Keratinocyte (primary cell): ENCODE data around the gene DNAH12. TPM values are rescaled to one million over a fixed set of nuclear protein-coding genes. Genes with fewer than 3 reads are reported as not detected.
"Not testable (repeated sequence)": the region's sequence is repeated elsewhere in the genome, so short reads cannot be mapped to it uniquely, and the experiment has no call there.

Experiments
- DNase-seq: peaks from one replicate; pipeline ENCODE4 v3.0.0-alpha.2; 2011; ENCODE audit warnings: low read depth, missing footprints, low spot score
- FAIRE-seq: peaks from 2 replicates; lab custom pipeline; 2011; peaks lifted over from hg19 to GRCh38; lab: Jason Lieb, UNC
- H2AFZ ChIP-seq: 2 replicates; pipeline ENCODE4 v1.6.0; 2012; ENCODE audit warnings: low read length, control low read depth, inconsistent platforms; ENCODE audit not compliant: control insufficient read depth
- H3K27ac ChIP-seq: 2 replicates; pipeline ENCODE4 v1.5.1; 2011; ENCODE audit warnings: low read length; ENCODE audit not compliant: control insufficient read depth, insufficient read depth
- H3K27me3 ChIP-seq: 3 replicates; pipeline ENCODE4 v1.6.0; 2011; ENCODE audit warnings: low read length; ENCODE audit not compliant: control insufficient read depth, insufficient read depth; ENCODE audit errors: extremely low read depth
- H3K36me3 ChIP-seq, 2 experiments: 2 replicates in 1 of 2; 3 replicates in 1 of 2; pipeline ENCODE4 v1.5.1; 2011; ENCODE audit warnings: low read length in 2 of 2, mild to moderate bottlenecking in 1 of 2; ENCODE audit not compliant: control insufficient read depth in 2 of 2, insufficient read depth in 2 of 2; ENCODE audit errors: extremely low read depth in 1 of 2
- H3K4me1 ChIP-seq: 3 replicates; pipeline ENCODE4 v1.5.1; 2011; ENCODE audit warnings: low read length; ENCODE audit not compliant: control insufficient read depth, insufficient read depth; ENCODE audit errors: extremely low read depth
- H3K4me2 ChIP-seq: 3 replicates; pipeline ENCODE4 v1.6.0; 2011; ENCODE audit warnings: low read depth, low read length; ENCODE audit not compliant: control insufficient read depth, insufficient read depth; ENCODE audit errors: extremely low read depth
- H3K4me3 ChIP-seq, 3 experiments: fragments of 200-600 bp in 1 of 3; sonication (generic) in 1 of 3; 2 replicates in 2 of 3; 3 replicates in 1 of 3; pipeline ENCODE4 v1.5.1; 2011 to 2016; ENCODE audit warnings: low read length in 3 of 3, mild to moderate bottlenecking in 3 of 3, control low read depth in 2 of 3, inconsistent platforms in 1 of 3, low read depth in 1 of 3, mixed read lengths in 1 of 3, mixed run types in 1 of 3, moderate library complexity in 1 of 3; ENCODE audit not compliant: control insufficient read depth in 2 of 3, insufficient read depth in 2 of 3; ENCODE audit errors: extremely low read depth in 1 of 3
- H3K79me2 ChIP-seq: 2 replicates; pipeline ENCODE4 v1.6.0; 2012; ENCODE audit warnings: low read length; ENCODE audit not compliant: control insufficient read depth, insufficient read depth
- H3K9ac ChIP-seq: 3 replicates; pipeline ENCODE4 v1.6.0; 2011; ENCODE audit warnings: low read length; ENCODE audit not compliant: control insufficient read depth, insufficient read depth; ENCODE audit errors: extremely low read depth
- H3K9me1 ChIP-seq: 3 replicates; pipeline ENCODE4 v1.6.0; 2011; ENCODE audit warnings: low read length; ENCODE audit not compliant: control insufficient read depth, insufficient read depth; ENCODE audit errors: extremely low read depth
- H3K9me3 ChIP-seq: 2 replicates; pipeline ENCODE4 v1.5.1; 2012; ENCODE audit warnings: low read depth, low read length; ENCODE audit not compliant: control insufficient read depth
- H4K20me1 ChIP-seq: 3 replicates; pipeline ENCODE4 v1.6.0; 2011; ENCODE audit warnings: low read length; ENCODE audit not compliant: control insufficient read depth, insufficient read depth; ENCODE audit errors: extremely low read depth
- EZH2 ChIP-seq: IDR thresholded peaks from one replicate; pipeline ENCODE4 v1.6.1; 2012; ENCODE audit warnings: inconsistent platforms, mild to moderate bottlenecking, low read length, moderate library complexity
- dilution Hi-C: fragments of 300-500 bp; cut with MboI; formaldehyde crosslinking; loops from one replicate; pipeline ENCODE4 v1.7.0; 2020; ENCODE audit warnings: low sequenced_read_pairs; ENCODE audit not compliant: extremely low pct_ligation_motif_present
- polyA plus RNA-seq, 5 experiments: library from polyadenylated mRNA; depleted of rRNA in 3 of 5; stranded (reverse) in 3 of 5; stranded (forward) in 1 of 5; unstranded in 1 of 5; fragments of >200 nt; gene quantifications; 1 replicate in 1 of 5; 2 replicates in 3 of 5; 3 replicates in 1 of 5; pipeline versions ENCODE4 v1.2.1 to v1.2.3, GENCODE V29; 2011 to 2012; ENCODE audit warnings: missing spikeins in 2 of 5, low read depth in 1 of 5, low replicate concordance in 1 of 5
- TF ChIP-seq, protein P1 (sequence below), 3 experiments: IDR thresholded peaks in 1 of 3; conservative IDR thresholded peaks in 1 of 3; optimal IDR thresholded peaks in 1 of 3; 2 replicates in 2 of 3; 3 replicates in 1 of 3; pipeline versions ENCODE3 to v1.5.1; 2011; ENCODE audit warnings: low read length in 3 of 3, mild to moderate bottlenecking in 3 of 3, moderate library complexity in 2 of 3, control low read depth in 1 of 3, inconsistent platforms in 1 of 3; ENCODE audit not compliant: insufficient read depth in 2 of 3; ENCODE audit errors: extremely low read depth in 1 of 3

DNAH12 gene
- polyA plus RNA-seq, 1 donor (not counting 4 experiments of a cell fraction or from before 2014, with no cell fraction given), result not detected

DNA sequence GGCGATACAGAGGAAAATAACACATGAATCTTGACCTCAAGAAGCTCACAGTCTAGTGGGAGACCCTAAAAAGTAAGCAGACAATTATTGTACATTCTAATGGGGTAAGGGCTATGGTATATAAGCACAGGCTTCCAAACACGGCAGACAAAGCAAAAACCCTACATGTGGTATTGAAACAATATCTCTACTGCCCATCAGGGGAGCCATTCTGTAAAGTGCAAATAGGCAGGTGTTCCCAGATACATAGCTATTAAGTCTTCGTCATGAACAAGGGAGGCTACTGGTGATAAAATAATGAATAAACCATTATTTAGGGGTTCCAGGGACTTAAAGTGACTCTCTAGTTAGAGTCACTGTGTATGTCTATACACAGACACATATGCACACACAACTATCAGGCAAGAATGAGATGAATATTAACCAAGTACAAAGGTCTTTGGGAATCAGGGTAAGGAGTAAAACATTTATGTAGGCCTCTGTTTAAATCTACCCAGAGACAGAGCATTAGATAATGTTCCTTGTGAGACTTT is 213.0 kb downstream of the DNAH12 start:
- H3K9me3 ChIP-seq, result no peaks in the 10 kb centered on the region
- no peaks in the 10 kb centered on the region for H3K27me3 ChIP-seq
- H4K20me1 ChIP-seq, result no peaks in the 10 kb centered on the region
- H3K4me1 ChIP-seq, result no peaks in the 10 kb centered on the region
- TF ChIP-seq, protein P1, sequence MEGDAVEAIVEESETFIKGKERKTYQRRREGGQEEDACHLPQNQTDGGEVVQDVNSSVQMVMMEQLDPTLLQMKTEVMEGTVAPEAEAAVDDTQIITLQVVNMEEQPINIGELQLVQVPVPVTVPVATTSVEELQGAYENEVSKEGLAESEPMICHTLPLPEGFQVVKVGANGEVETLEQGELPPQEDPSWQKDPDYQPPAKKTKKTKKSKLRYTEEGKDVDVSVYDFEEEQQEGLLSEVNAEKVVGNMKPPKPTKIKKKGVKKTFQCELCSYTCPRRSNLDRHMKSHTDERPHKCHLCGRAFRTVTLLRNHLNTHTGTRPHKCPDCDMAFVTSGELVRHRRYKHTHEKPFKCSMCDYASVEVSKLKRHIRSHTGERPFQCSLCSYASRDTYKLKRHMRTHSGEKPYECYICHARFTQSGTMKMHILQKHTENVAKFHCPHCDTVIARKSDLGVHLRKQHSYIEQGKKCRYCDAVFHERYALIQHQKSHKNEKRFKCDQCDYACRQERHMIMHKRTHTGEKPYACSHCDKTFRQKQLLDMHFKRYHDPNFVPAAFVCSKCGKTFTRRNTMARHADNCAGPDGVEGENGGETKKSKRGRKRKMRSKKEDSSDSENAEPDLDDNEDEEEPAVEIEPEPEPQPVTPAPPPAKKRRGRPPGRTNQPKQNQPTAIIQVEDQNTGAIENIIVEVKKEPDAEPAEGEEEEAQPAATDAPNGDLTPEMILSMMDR (optimal IDR thresholded peaks at IDR 0.05 in 1 of 3, IDR thresholded peaks at IDR 0.05 in 1 of 3, conservative IDR thresholded peaks at IDR 0.05 in 1 of 3; ENCODE audit: extremely low read depth in 1 of 3, insufficient read depth in 2 of 3, low read length in 3 of 3), result no peak
- TF ChIP-seq EZH2, result no peak
- H3K4me3 ChIP-seq, result no peak overlapping the region
- FAIRE-seq (no peak), DNase-seq (no peak)
- no peaks in the 10 kb centered on the region for H3K36me3 ChIP-seq
- no peaks in the 10 kb centered on the region for H3K9me1 ChIP-seq
- H3K4me2 ChIP-seq, result no peak overlapping the region
- no peak overlapping the region for H3K9ac ChIP-seq
- no peak overlapping the region for H3K27ac ChIP-seq
- dilution Hi-C loops, result no loop called here
- no peak overlapping the region for H2AFZ ChIP-seq
- H3K79me2 ChIP-seq, result no peaks in the 10 kb centered on the region

DNA sequence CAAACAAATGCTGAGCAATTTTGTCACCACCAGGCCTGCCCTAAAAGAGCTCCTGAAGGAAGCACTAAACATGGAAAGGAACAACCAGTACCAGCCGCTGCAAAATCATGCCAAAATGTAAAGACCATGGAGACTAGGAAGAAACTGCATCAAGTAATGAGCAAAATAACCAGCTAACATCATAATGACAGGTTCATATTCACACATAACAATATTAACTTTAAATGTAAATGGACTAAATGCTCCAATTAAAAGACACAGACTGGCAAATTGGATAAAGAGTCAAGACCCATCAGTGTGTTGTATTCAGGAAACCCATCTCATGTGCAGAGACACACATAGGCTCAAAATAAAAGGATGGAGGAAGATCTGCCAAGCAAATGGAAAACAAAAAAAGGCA is 217.6 kb downstream of the DNAH12 start:
- H3K79me2 ChIP-seq, result not testable (repeated sequence)

DNA sequence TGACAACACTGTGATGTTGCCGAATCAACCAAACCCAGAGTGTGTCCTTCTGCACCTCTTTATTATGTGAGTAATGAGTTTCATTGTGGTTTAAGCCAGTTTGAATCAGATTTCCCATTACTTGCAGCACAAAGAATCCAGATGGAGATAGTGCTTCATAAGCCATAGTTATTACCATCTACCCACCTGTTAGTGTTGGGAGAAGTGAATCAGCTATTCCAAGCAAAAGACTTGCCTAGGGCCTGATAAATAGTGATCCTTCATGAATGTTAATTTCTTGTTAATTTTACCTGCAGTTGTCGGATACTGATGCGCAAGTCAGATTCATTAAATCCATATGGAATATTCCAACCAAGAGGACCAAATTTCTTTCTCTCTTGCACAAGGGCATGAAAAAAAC is 229.9 kb downstream of the DNAH12 start:
- Histone ChIP-seq H3K4me1 (no peaks in the 10 kb centered on the region), H2AFZ (no peak overlapping the region), H3K9me1 (no peaks in the 10 kb centered on the region), H3K79me2 (no peaks in the 10 kb centered on the region), H4K20me1 (no peaks in the 10 kb centered on the region), H3K9ac (no peak overlapping the region), H3K27me3 (no peaks in the 10 kb centered on the region), H3K36me3 (no peaks in the 10 kb centered on the region), H3K4me3 (no peak overlapping the region), H3K9me3 (no peaks in the 10 kb centered on the region), H3K27ac (no peak overlapping the region), H3K4me2 (no peak overlapping the region)
- DNase-seq, result no peak
- FAIRE-seq, result no peak
- TF ChIP-seq, protein P1 (optimal IDR thresholded peaks at IDR 0.05 in 1 of 3, IDR thresholded peaks at IDR 0.05 in 1 of 3, conservative IDR thresholded peaks at IDR 0.05 in 1 of 3; ENCODE audit: extremely low read depth in 1 of 3, insufficient read depth in 2 of 3, low read length in 3 of 3), result no peak
- TF ChIP-seq EZH2, result no peak
- dilution Hi-C loops, result no loop called here

More for the DNA sequence above, 217.6 kb downstream of the DNAH12 start:
- H3K9ac ChIP-seq, H3K9me3 ChIP-seq, H3K4me2 ChIP-seq, H3K27ac ChIP-seq, dilution Hi-C loops, H3K27me3 ChIP-seq, H3K4me1 ChIP-seq, FAIRE-seq, H3K9me1 ChIP-seq, H3K4me3 ChIP-seq, H2AFZ ChIP-seq, DNase-seq, H3K36me3 ChIP-seq, H4K20me1 ChIP-seq: not testable (repeated sequence)
